Diencephalon (tissue), 1 donor: ENCODE measurements around the gene ANXA10. TPM values are rescaled to one million over a fixed set of nuclear protein-coding genes. Genes with fewer than 3 reads are reported as not detected.

Experiments
- total RNA-seq: library from RNA; depleted of rRNA; stranded (reverse); fragments of >200 nt; gene quantifications from one replicate; pipeline ENCODE4 v1.2.3, GENCODE V29; 2014

Gene ANXA10, protein sequence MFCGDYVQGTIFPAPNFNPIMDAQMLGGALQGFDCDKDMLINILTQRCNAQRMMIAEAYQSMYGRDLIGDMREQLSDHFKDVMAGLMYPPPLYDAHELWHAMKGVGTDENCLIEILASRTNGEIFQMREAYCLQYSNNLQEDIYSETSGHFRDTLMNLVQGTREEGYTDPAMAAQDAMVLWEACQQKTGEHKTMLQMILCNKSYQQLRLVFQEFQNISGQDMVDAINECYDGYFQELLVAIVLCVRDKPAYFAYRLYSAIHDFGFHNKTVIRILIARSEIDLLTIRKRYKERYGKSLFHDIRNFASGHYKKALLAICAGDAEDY
- not detected for total RNA-seq

DNA sequence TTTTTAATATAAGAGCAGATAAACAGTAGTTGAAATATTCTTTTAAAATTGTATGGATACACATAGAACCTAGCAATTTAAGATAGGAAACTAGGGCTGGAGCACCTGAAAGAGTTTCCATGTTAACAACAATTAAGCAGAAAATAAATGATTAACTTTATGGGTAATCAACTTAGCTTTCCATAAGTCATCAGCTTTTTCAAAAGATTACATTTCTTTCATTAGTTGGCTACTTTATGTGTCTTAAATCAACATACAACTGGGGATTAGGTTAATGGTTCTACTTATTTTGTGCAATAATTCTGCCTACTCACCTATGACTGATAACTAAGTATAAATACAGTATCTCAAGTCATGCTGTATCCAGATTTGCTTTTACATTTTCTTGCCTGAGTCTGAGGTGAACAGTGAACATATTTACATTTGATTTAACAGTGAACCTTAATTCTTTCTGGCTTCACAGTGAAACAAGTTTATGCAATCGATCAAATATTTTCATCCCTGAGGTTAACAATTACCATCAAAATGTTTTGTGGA is at the start of gene ANXA10:
TSS of gene ANXA10 (plus strand) at position 362 of the 537 bp plus-strand sequence. CDS start at position 526, 164 bp downstream.

Other genes starting within 250 kb of the ANXA10 start
- gene DDX60, start 226.2 kb downstream of the ANXA10 start, total RNA-seq = 5.3 TPM